Activated gamma-delta T cell (primary cell): Measurements from ENCODE around the gene GP5.

ENCODE experiments used
- DNase-seq: peaks from one replicate; lab custom pipeline; 2025; lab: John Stamatoyannopoulos, UW

GP5 gene

GRCh38 chr3:194350726-194351071 is 48.4 kb downstream of the GP5 start:
- DNase-seq: no peak

- no peak for DNase-seq
These were observed 50.7 kb downstream of the GP5 start for GRCh38 chr3:194348354-194348753.

GRCh38 chr3:194346621-194347020 is 52.4 kb downstream of the GP5 start:
- no peak for DNase-seq

- DNase-seq: no peak
These were observed 53.0 kb downstream of the GP5 start for GRCh38 chr3:194346035-194346434.
